Left lobe of liver (tissue), 2 donors: ENCODE results near the gene TMEM185B. TPM values are rescaled to one million over a fixed set of nuclear protein-coding genes. Genes with fewer than 3 reads are reported as not detected.
"Not testable (repeated sequence)": the region's sequence is repeated elsewhere in the genome, so short reads cannot be mapped to it uniquely, and the experiment has no call there.

Experiments
- ATAC-seq: fragments of 200-7000 bp; cut with Tn5 transposase; one replicate; pipeline ENCODE4 v1.9.1; 2020; ENCODE audit warnings: mild to moderate bottlenecking, moderate library complexity
- DNase-seq: peaks from one replicate; pipeline ENCODE4 v3.0.0-alpha.2; 2020; ENCODE audit warnings: low spot score
- total RNA-seq: library from RNA; stranded (reverse); gene quantifications from one replicate; pipeline ENCODE4 v1.2.1, GENCODE V29; 2021
- donor health status: DM: no; HTN: no; CAD: no; lungs with moderate emphysema.
- donor health status: DM: no; HTN: yes; CAD: no.

TMEM185B gene
- total RNA-seq, 1 donor from 2014 or later: 3.4 TPM

- DNase-seq (no peak), ATAC-seq (no peak)
These were observed 13.6 kb downstream of the TMEM185B start for GRCh38 chr2:120209427-120210269.

GRCh38 chr2:120208381-120209353 is 14.5 kb downstream of the TMEM185B start:
- DNase-seq (no peak), ATAC-seq (no peak)

- DNase-seq (no peak), ATAC-seq (peak; percentile 35)
These were observed 17.1 kb downstream of the TMEM185B start for GRCh38 chr2:120206022-120206581.

GRCh38 chr2:120204945-120205670 is 18.1 kb downstream of the TMEM185B start:
- ATAC-seq (no peak), DNase-seq (no peak)

- peak; percentile 48 for ATAC-seq
- no peak for DNase-seq
These were observed 18.8 kb downstream of the TMEM185B start for GRCh38 chr2:120204417-120204816.

GRCh38 chr2:120204022-120204405 is 19.2 kb downstream of the TMEM185B start:
- no peak for DNase-seq
- ATAC-seq: peak; percentile 30

- ATAC-seq: peak; percentile 40
- no peak for DNase-seq
These were observed 19.8 kb downstream of the TMEM185B start for GRCh38 chr2:120203251-120204021.

- not testable (repeated sequence) for DNase-seq, ATAC-seq
These were observed 23.3 kb downstream of the TMEM185B start for GRCh38 chr2:120199817-120200459.

GRCh38 chr2:120195553-120195952 is 27.6 kb downstream of the TMEM185B start:
- DNase-seq (no peak), ATAC-seq (no peak)

- DNase-seq (no peak), ATAC-seq (no peak)
These were observed 30.9 kb downstream of the TMEM185B start for GRCh38 chr2:120192280-120192679.

GRCh38 chr2:120189189-120189588 is 34.0 kb downstream of the TMEM185B start:
- DNase-seq (no peak), ATAC-seq (no peak)

GRCh38 chr2:120182019-120182560 is 41.1 kb downstream of the TMEM185B start:
- DNase-seq (no peak), ATAC-seq (peak; percentile 16)

- ATAC-seq (no peak), DNase-seq (no peak)
These were observed 43.1 kb downstream of the TMEM185B start for GRCh38 chr2:120180066-120180465.

- ATAC-seq (no peak), DNase-seq (no peak)
These were observed 43.8 kb downstream of the TMEM185B start for GRCh38 chr2:120179396-120179795.

- DNase-seq: no peak
- ATAC-seq: no peak
These were observed 45.2 kb downstream of the TMEM185B start for GRCh38 chr2:120177973-120178372.

- ATAC-seq (peak; percentile 54), DNase-seq (no peak)
These were observed 46.1 kb downstream of the TMEM185B start for GRCh38 chr2:120177001-120177621.

GRCh38 chr2:120176526-120176925 is 46.7 kb downstream of the TMEM185B start:
- DNase-seq: no peak
- no peak for ATAC-seq

- peak; percentile 73 for ATAC-seq
- DNase-seq: no peak
These were observed 48.1 kb downstream of the TMEM185B start for GRCh38 chr2:120174963-120175581.
